ENCODE data around the gene LGR6.

DNA sequence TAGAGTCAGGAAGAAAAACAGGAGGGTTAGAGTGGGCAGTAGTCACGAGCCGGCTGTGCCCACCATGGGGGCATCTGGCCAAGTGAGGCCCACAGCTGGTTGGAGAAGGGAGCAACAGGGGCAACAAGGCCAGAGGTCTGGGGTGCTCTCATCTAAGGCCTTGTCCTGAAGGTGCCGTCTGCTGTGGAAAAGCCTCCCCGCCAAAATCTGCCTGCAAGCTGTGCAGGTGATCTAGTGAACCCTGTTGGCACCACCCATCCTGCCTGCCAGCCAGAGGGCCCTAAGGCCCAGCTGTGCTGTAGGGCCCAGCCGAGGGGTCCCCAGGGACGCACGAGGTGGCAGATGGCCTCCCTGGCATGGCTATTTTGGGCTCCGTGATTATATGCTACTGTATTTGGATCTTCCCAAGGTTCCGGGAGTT lies 51.3 kb downstream of the LGR6 start:
- TF ChIP-seq, protein P1, sequence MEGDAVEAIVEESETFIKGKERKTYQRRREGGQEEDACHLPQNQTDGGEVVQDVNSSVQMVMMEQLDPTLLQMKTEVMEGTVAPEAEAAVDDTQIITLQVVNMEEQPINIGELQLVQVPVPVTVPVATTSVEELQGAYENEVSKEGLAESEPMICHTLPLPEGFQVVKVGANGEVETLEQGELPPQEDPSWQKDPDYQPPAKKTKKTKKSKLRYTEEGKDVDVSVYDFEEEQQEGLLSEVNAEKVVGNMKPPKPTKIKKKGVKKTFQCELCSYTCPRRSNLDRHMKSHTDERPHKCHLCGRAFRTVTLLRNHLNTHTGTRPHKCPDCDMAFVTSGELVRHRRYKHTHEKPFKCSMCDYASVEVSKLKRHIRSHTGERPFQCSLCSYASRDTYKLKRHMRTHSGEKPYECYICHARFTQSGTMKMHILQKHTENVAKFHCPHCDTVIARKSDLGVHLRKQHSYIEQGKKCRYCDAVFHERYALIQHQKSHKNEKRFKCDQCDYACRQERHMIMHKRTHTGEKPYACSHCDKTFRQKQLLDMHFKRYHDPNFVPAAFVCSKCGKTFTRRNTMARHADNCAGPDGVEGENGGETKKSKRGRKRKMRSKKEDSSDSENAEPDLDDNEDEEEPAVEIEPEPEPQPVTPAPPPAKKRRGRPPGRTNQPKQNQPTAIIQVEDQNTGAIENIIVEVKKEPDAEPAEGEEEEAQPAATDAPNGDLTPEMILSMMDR (IDR thresholded peaks at IDR 0.05): no peak
- no peak for TF ChIP-seq EP300 (IDR thresholded peaks at IDR 0.05)

All from upper lobe of left lung (tissue), 4 donors.